ENCODE results near the gene TOR1B.
A peak's percentile ranks its signal among the peaks of the same experiment; 100 is the strongest.
"Not testable (repeated sequence)": the region's sequence is repeated elsewhere in the genome, so short reads cannot be mapped to it uniquely, and the experiment has no call there.

TOR1B gene

GRCh38 chr9:129802833-129803675 is at the start of gene TOR1B:
Gene TOR1B (plus strand): TSS chr9:129803184. CDS start chr9:129803213, 29 bp downstream.
- DNase-seq (ENCODE audit: low spot score), result peak; percentile 96

- DNase-seq (ENCODE audit: low spot score), result no peak
These were observed 47.8 kb upstream of the TOR1B start for GRCh38 chr9:129755151-129755550.

- DNase-seq (ENCODE audit: low spot score), result no peak
These were observed 46.8 kb upstream of the TOR1B start for GRCh38 chr9:129756191-129756590.

GRCh38 chr9:129757045-129757444 is 45.9 kb upstream of the TOR1B start:
- DNase-seq (ENCODE audit: low spot score), result no peak

GRCh38 chr9:129759319-129759718 is 43.7 kb upstream of the TOR1B start:
- no peak for DNase-seq (ENCODE audit: low spot score)

GRCh38 chr9:129759804-129760502 is 43.0 kb upstream of the TOR1B start:
- DNase-seq (ENCODE audit: low spot score), result no peak

GRCh38 chr9:129760784-129761183 is 42.2 kb upstream of the TOR1B start:
- not testable (repeated sequence) for DNase-seq (ENCODE audit: low spot score)

- DNase-seq (ENCODE audit: low spot score), result no peak
These were observed 41.6 kb upstream of the TOR1B start for GRCh38 chr9:129761293-129761900.

- DNase-seq (ENCODE audit: low spot score), result no peak
These were observed 41.0 kb upstream of the TOR1B start for GRCh38 chr9:129761901-129762369.

GRCh38 chr9:129762370-129762984 is 40.5 kb upstream of the TOR1B start:
- not testable (repeated sequence) for DNase-seq (ENCODE audit: low spot score)

GRCh38 chr9:129762985-129763926 is 39.7 kb upstream of the TOR1B start:
- DNase-seq (ENCODE audit: low spot score), result no peak

GRCh38 chr9:129765764-129766317 is 37.1 kb upstream of the TOR1B start:
- DNase-seq (ENCODE audit: low spot score), result no peak

- no peak for DNase-seq (ENCODE audit: low spot score)
These were observed 34.5 kb upstream of the TOR1B start for GRCh38 chr9:129768486-129768885.

- DNase-seq (ENCODE audit: low spot score), result no peak
These were observed 33.3 kb upstream of the TOR1B start for GRCh38 chr9:129769669-129770068.

- no peak for DNase-seq (ENCODE audit: low spot score)
These were observed 32.2 kb upstream of the TOR1B start for GRCh38 chr9:129770741-129771140.

- DNase-seq (ENCODE audit: low spot score), result no peak
These were observed 29.5 kb upstream of the TOR1B start for GRCh38 chr9:129773262-129774048.

GRCh38 chr9:129774791-129775447 is 28.1 kb upstream of the TOR1B start:
- no peak for DNase-seq (ENCODE audit: low spot score)

GRCh38 chr9:129775448-129775798 is 27.6 kb upstream of the TOR1B start:
- DNase-seq (ENCODE audit: low spot score), result no peak

- not testable (repeated sequence) for DNase-seq (ENCODE audit: low spot score)
These were observed 26.9 kb upstream of the TOR1B start for GRCh38 chr9:129776096-129776495.

- no peak for DNase-seq (ENCODE audit: low spot score)
These were observed 26.4 kb upstream of the TOR1B start for GRCh38 chr9:129776566-129776937.
